T-cell (primary cell): ENCODE results near the gene ENG. TPM values are rescaled to one million over a fixed set of nuclear protein-coding genes. Genes with fewer than 3 reads are reported as not detected.

Experiments used
- ATAC-seq, 4 experiments: fragments of 200-7000 bp in 3 of 4; fragments of 150-1000 bp in 1 of 4; cut with Tn5 transposase; replicated peaks in 1 of 4; 1 replicate in 3 of 4; 2 replicates in 1 of 4; pipeline ENCODE4 v1.10.0; 2021; ENCODE audit warnings: moderate library complexity in 3 of 4, mild to moderate bottlenecking in 2 of 4, moderate number of reproducible peaks in 1 of 4
- CTCF ChIA-PET, 2 donors: fragments of 300-600 bp; sonication (Branson Sonifier 250); formaldehyde crosslinking; loops; one replicate each; lab custom pipeline; 2022; ENCODE audit warnings: antibody characterized with exemption in 2 of 2; lab: Charles Lee
- POLR2A ChIA-PET, 2 donors: fragments of 300-600 bp; sonication (Branson Sonifier 250); formaldehyde crosslinking; loops; one replicate each; lab custom pipeline; 2022; ENCODE audit warnings: antibody characterized with exemption in 2 of 2; lab: Charles Lee
- DNase-seq, 35 experiments: peaks; one replicate each; pipeline versions ENCODE4 v3.0.0 to v3.0.0-alpha.2; 2013 to 2023
- H3K27ac ChIP-seq: one replicate; pipeline ENCODE4 v1.5.1; 2013; ENCODE audit warnings: low read length
- H3K27me3 ChIP-seq, 2 experiments: replicated peaks in 1 of 2; 1 replicate in 1 of 2; 2 replicates in 1 of 2; pipeline versions ENCODE4 v1.6.1 to v1.7.0; 2013; ENCODE audit warnings: low read length in 1 of 2, mixed read lengths in 1 of 2; ENCODE audit not compliant: control insufficient read depth in 2 of 2, insufficient read depth in 2 of 2; ENCODE audit errors: extremely low read depth in 1 of 2
- H3K36me3 ChIP-seq, 2 donors: 1 replicate in 1 of 2; 2 replicates in 1 of 2; pipeline versions ENCODE4 v1.6.1 to v1.7.0; 2013; ENCODE audit warnings: low read length in 1 of 2; ENCODE audit not compliant: control insufficient read depth in 2 of 2, insufficient read depth in 1 of 2; ENCODE audit errors: extremely low read depth in 1 of 2
- H3K4me1 ChIP-seq, 2 experiments: 1 replicate in 1 of 2; 2 replicates in 1 of 2; pipeline versions ENCODE4 v1.6.1 to v1.7.0; 2013; ENCODE audit warnings: low read length in 2 of 2, mixed read lengths in 1 of 2; ENCODE audit not compliant: insufficient read depth in 2 of 2, control insufficient read depth in 1 of 2; ENCODE audit errors: extremely low read depth in 1 of 2
- H3K4me3 ChIP-seq, 2 donors: 1 replicate in 1 of 2; 2 replicates in 1 of 2; pipeline versions ENCODE4 v1.5.1 to v1.7.0; 2013; ENCODE audit warnings: mild to moderate bottlenecking in 2 of 2, low read length in 1 of 2, moderate library complexity in 1 of 2; ENCODE audit not compliant: control insufficient read depth in 1 of 2; ENCODE audit errors: extremely low read depth in 1 of 2
- H3K9me3 ChIP-seq: 2 replicates; pipeline ENCODE4 v1.7.0; 2013
- H3K27ac Mint-ChIP-seq, 2 donors: one replicate each; pipeline ENCODE4 v1.8.0; 2020 to 2021; ENCODE audit warnings: mild to moderate bottlenecking in 2 of 2, mixed read lengths in 2 of 2
- H3K27me3 Mint-ChIP-seq, 2 donors: one replicate each; pipeline ENCODE4 v1.8.0; 2021 to 2022; ENCODE audit warnings: mixed read lengths in 2 of 2
- H3K36me3 Mint-ChIP-seq: one replicate; pipeline ENCODE4 v1.8.0; 2021; ENCODE audit warnings: mixed read lengths
- H3K4me1 Mint-ChIP-seq, 3 donors: one replicate each; pipeline ENCODE4 v1.8.0; 2020 to 2022; ENCODE audit warnings: mixed read lengths in 3 of 3, mild to moderate bottlenecking in 1 of 3
- H3K4me3 Mint-ChIP-seq, 3 donors: one replicate each; pipeline ENCODE4 v1.8.0; 2020 to 2022; ENCODE audit warnings: mild to moderate bottlenecking in 3 of 3, mixed read lengths in 3 of 3, moderate library complexity in 3 of 3
- H3K9me3 Mint-ChIP-seq, 3 donors: one replicate each; pipeline ENCODE4 v1.8.0; 2020 to 2022; ENCODE audit warnings: mixed read lengths in 3 of 3
- WGBS: methylation state at CpG from one replicate; pipeline ENCODE4 v1.1.5; 2013; ENCODE audit warnings: missing lambda C conversion rate; ENCODE audit not compliant: insufficient coverage; 5-methylcytosine and 5-hydroxymethylcytosine counted together
- total RNA-seq, 35 experiments: library from RNA in 6 of 35; stranded (reverse) in 6 of 35; fragments of 120-200 nt in 1 of 35; gene quantifications; one replicate each; pipeline versions ENCODE4 v1.2.1 to v1.2.4 and lab custom pipeline; 2013 to 2026

ENG gene
- total RNA-seq, 5 donors from 2014 or later (not counting 1 experiment from before 2014, with no cell fraction given): 6.8 to 16.7 (median 8.8) TPM

- Mint-ChIP-seq H3K27ac (peak overlapping the region; percentile 55 to 78), H3K36me3 (peaks cover 47% of the 10 kb centered on the region), H3K27me3 (no peaks in the 10 kb centered on the region), H3K9me3 (peaks cover 0 to 8% (median 0%) of the 10 kb centered on the region in 3 donors), H3K4me3 (peak overlapping the region in 1 of 3 donors; percentile 87), H3K4me1 (peaks cover 35 to 42% (median 38%) of the 10 kb centered on the region in 3 donors)
- no peak overlapping the region for H3K4me3 ChIP-seq
- 98% methylated on average over 8 of the region's 16 CpGs for WGBS
- peaks cover 16 to 47% of the 10 kb centered on the region in 2 donors for H3K36me3 ChIP-seq
- no peaks in the 10 kb centered on the region for H3K27me3 ChIP-seq
- H3K27ac ChIP-seq: no peak overlapping the region
- POLR2A ChIA-PET: interaction anchor here in 1 of 2 donors (0.5 kb wide), 1 partner anchor 183 kb away, joined by 7 read pairs; no protein-coding TSS in a partner anchor
- CTCF ChIA-PET: interaction anchor here in 1 of 2 donors (0.6 kb wide), 1 partner anchor 26 kb away, joined by 5 read pairs; no protein-coding TSS in a partner anchor
- H3K9me3 ChIP-seq: no peaks in the 10 kb centered on the region
- H3K4me1 ChIP-seq: peaks cover 6 to 40% of the 10 kb centered on the region in 2 experiments
- ATAC-seq (no peak), DNase-seq (no peak)
Measured at GRCh38 chr9:127896395-127897192, 42.1 kb upstream of the ENG start.

- Histone ChIP-seq H3K36me3 (peaks cover 20 to 51% of the 10 kb centered on the region in 2 donors), H3K27ac (no peak overlapping the region), H3K4me1 (peaks cover 6 to 38% of the 10 kb centered on the region in 2 experiments), H3K27me3 (no peaks in the 10 kb centered on the region), H3K4me3 (no peak overlapping the region), H3K9me3 (no peaks in the 10 kb centered on the region)
- WGBS: 100% methylated on average over 7 of the region's 8 CpGs
- ChIA-PET CTCF (interaction anchor here in 1 of 2 donors (0.6 kb wide), 1 partner anchor 26 kb away, joined by 5 read pairs; no protein-coding TSS in a partner anchor), POLR2A (no interaction called here)
- DNase-seq (no peak), ATAC-seq (no peak)
- Mint-ChIP-seq H3K27me3 (no peaks in the 10 kb centered on the region), H3K9me3 (peaks cover 0 to 8% (median 0%) of the 10 kb centered on the region in 3 donors), H3K36me3 (peaks cover 52% of the 10 kb centered on the region), H3K4me3 (no peak overlapping the region), H3K27ac (peak overlapping the region; percentile 23 to 44), H3K4me1 (peaks cover 30 to 39% (median 32%) of the 10 kb centered on the region in 3 donors)
Measured at GRCh38 chr9:127895811-127896210, 41.4 kb upstream of the ENG start.

- ATAC-seq: no peak
- H3K27me3 Mint-ChIP-seq: no peaks in the 10 kb centered on the region
- Histone ChIP-seq H3K27me3 (no peaks in the 10 kb centered on the region), H3K27ac (no peak overlapping the region), H3K9me3 (no peaks in the 10 kb centered on the region), H3K36me3 (peaks cover 24 to 63% of the 10 kb centered on the region in 2 donors), H3K4me3 (no peak overlapping the region), H3K4me1 (peaks cover under 1 to 20% of the 10 kb centered on the region in 2 experiments)
- no peak overlapping the region for H3K4me3 Mint-ChIP-seq
- no peak for DNase-seq
- no peak overlapping the region for H3K27ac Mint-ChIP-seq
- ChIA-PET CTCF (interaction anchor here in 1 of 2 donors (0.6 kb wide), 1 partner anchor 355 kb away, joined by 3 read pairs; no protein-coding TSS in a partner anchor), POLR2A (no interaction called here)
- 100% methylated on average over 3 of the region's 4 CpGs for WGBS
- peaks cover 0 to 8% (median 0%) of the 10 kb centered on the region in 3 donors for H3K9me3 Mint-ChIP-seq
- peaks cover 21 to 29% (median 22%) of the 10 kb centered on the region in 3 donors for H3K4me1 Mint-ChIP-seq
- peaks cover 63% of the 10 kb centered on the region for H3K36me3 Mint-ChIP-seq
Measured at GRCh38 chr9:127893392-127893791, 38.9 kb upstream of the ENG start.

GRCh38 chr9:127892831-127893230 lies 38.4 kb upstream of the ENG start:
- peak overlapping the region; percentile 26 to 60 for H3K27ac Mint-ChIP-seq
- H3K36me3 ChIP-seq: peaks cover 24 to 65% of the 10 kb centered on the region in 2 donors
- CTCF ChIA-PET: interaction anchor here in 1 of 2 donors (0.6 kb wide), 1 partner anchor 356 kb away, joined by 3 read pairs; no protein-coding TSS in a partner anchor

GRCh38 chr9:127890053-127890452 lies 35.6 kb upstream of the ENG start:
- ATAC-seq (no peak), DNase-seq (no peak)
- no peak overlapping the region for H3K4me3 ChIP-seq
- peaks cover 8 to 20% (median 13%) of the 10 kb centered on the region in 3 donors for H3K4me1 Mint-ChIP-seq
- H3K27ac Mint-ChIP-seq: no peak overlapping the region
- 100% methylated on average over 1 of the region's 3 CpGs for WGBS
- no peaks in the 10 kb centered on the region for H3K9me3 ChIP-seq
- no peaks in the 10 kb centered on the region for H3K27me3 ChIP-seq
- H3K4me3 Mint-ChIP-seq: no peak overlapping the region
- H3K36me3 Mint-ChIP-seq: peaks cover 63% of the 10 kb centered on the region
- ChIA-PET POLR2A (no interaction called here), CTCF (no interaction called here)
- no peak overlapping the region for H3K27ac ChIP-seq
- H3K9me3 Mint-ChIP-seq: peaks cover 0 to 8% (median 0%) of the 10 kb centered on the region in 3 donors
- peaks cover 0 to 7% of the 10 kb centered on the region in 2 experiments for H3K4me1 ChIP-seq
- peaks cover 20 to 75% of the 10 kb centered on the region in 2 donors for H3K36me3 ChIP-seq
- H3K27me3 Mint-ChIP-seq: no peaks in the 10 kb centered on the region

More at GRCh38 chr9:127892831-127893230, 38.4 kb upstream of the ENG start:
- H3K9me3 Mint-ChIP-seq: peaks cover 0 to 8% (median 0%) of the 10 kb centered on the region in 3 donors
- peaks cover 64% of the 10 kb centered on the region for H3K36me3 Mint-ChIP-seq
- ATAC-seq: no peak
- no peak for DNase-seq
- H3K9me3 ChIP-seq: no peaks in the 10 kb centered on the region
- POLR2A ChIA-PET: no interaction called here
- no peaks in the 10 kb centered on the region for H3K27me3 ChIP-seq
- 100% methylated on average over 5 of the region's 6 CpGs for WGBS
- peaks cover 0 to 16% of the 10 kb centered on the region in 2 experiments for H3K4me1 ChIP-seq
- H3K4me1 Mint-ChIP-seq: peaks cover 15 to 26% (median 18%) of the 10 kb centered on the region in 3 donors
- no peak overlapping the region for H3K27ac ChIP-seq
- H3K4me3 ChIP-seq: no peak overlapping the region
- no peak overlapping the region for H3K4me3 Mint-ChIP-seq
- H3K27me3 Mint-ChIP-seq: no peaks in the 10 kb centered on the region

DNA sequence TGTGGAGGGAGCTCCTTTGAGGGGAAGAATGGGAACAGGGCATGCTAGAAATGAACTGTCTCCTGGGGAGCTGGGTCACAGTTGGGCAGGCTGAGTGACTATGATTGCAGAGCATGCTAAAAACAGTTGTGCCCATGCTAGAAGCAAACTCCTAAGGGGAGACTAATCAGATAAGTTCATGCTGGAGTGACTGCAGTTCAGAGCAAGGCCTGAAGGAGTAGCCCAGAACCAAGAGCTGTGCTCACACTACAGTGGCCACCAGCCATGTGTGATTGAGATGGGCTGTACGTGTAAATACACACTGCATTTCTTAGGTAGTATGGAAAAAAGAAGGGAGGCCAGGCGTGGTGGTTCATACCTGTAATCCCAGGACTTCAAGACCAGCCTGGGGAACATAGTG lies 33.3 kb upstream of the ENG start:
- POLR2A ChIA-PET: no interaction called here
- Mint-ChIP-seq H3K27me3 (no peaks in the 10 kb centered on the region), H3K36me3 (peaks cover 46% of the 10 kb centered on the region), H3K9me3 (no peaks in the 10 kb centered on the region), H3K4me1 (peaks cover 13 to 20% (median 16%) of the 10 kb centered on the region in 3 donors), H3K4me3 (no peak overlapping the region), H3K27ac (peak overlapping the region in 1 of 2 donors; percentile 34)
- DNase-seq: no peak
- Histone ChIP-seq H3K36me3 (peaks cover 11 to 56% of the 10 kb centered on the region in 2 donors), H3K27ac (no peak overlapping the region), H3K4me3 (no peak overlapping the region), H3K27me3 (no peaks in the 10 kb centered on the region), H3K4me1 (peaks cover 0 to 7% of the 10 kb centered on the region in 2 experiments), H3K9me3 (no peaks in the 10 kb centered on the region)
- CTCF ChIA-PET: no interaction called here
- no CpG with 5 or more reads among the region's 2 CpGs for WGBS
- ATAC-seq: peak in 1 of 4 experiments; percentile 49
